Mesenchymal stem cell (in vitro differentiated cells and primary cell): ENCODE data around the gene ARPP21.
A peak's percentile ranks its signal among the peaks of the same experiment; 100 is the strongest.

ENCODE experiments used
- DNase-seq: peaks from one replicate; pipeline ENCODE4 v3.0.0-alpha.2; 2013
- H2AFZ ChIP-seq: one replicate; pipeline ENCODE4 v1.6.1; 2013; ENCODE audit warnings: low read depth, mild to moderate bottlenecking, control low read depth, inconsistent platforms, low read length, moderate library complexity
- H2AK5ac ChIP-seq: 2 replicates; pipeline ENCODE4 v1.6.1; 2013; ENCODE audit warnings: low read length, moderate library complexity, mild to moderate bottlenecking, inconsistent platforms; ENCODE audit not compliant: severe bottlenecking
- H2BK120ac ChIP-seq: one replicate; pipeline ENCODE4 v1.6.1; 2013; ENCODE audit warnings: low read depth, mild to moderate bottlenecking, inconsistent platforms, low read length, moderate library complexity
- H2BK12ac ChIP-seq, 2 experiments: one replicate each; pipeline ENCODE4 v1.6.1; 2013; ENCODE audit warnings: inconsistent platforms in 2 of 2, low read length in 2 of 2, mild to moderate bottlenecking in 2 of 2, moderate library complexity in 2 of 2, control low read depth in 1 of 2
- H2BK15ac ChIP-seq: one replicate; pipeline ENCODE4 v1.6.1; 2013; ENCODE audit warnings: mild to moderate bottlenecking, low read depth, inconsistent platforms; ENCODE audit not compliant: poor library complexity, severe bottlenecking
- H2BK5ac ChIP-seq: 2 replicates; pipeline ENCODE4 v1.6.1; 2013; ENCODE audit warnings: low read depth, mild to moderate bottlenecking, low read length, control low read depth, inconsistent platforms; ENCODE audit not compliant: poor library complexity, severe bottlenecking
- H3K14ac ChIP-seq, 2 experiments: one replicate each; pipeline ENCODE4 v1.6.1; 2013; ENCODE audit warnings: inconsistent platforms in 2 of 2, low read length in 2 of 2, control low read depth in 1 of 2, mild to moderate bottlenecking in 1 of 2, moderate library complexity in 1 of 2
- H3K18ac ChIP-seq, 2 experiments: one replicate each; pipeline ENCODE4 v1.6.1; 2013; ENCODE audit warnings: inconsistent platforms in 2 of 2, low read length in 2 of 2, control low read depth in 1 of 2, low read depth in 1 of 2, mild to moderate bottlenecking in 1 of 2
- H3K23ac ChIP-seq, 2 experiments: one replicate each; pipeline ENCODE4 v1.6.1; 2013; ENCODE audit warnings: inconsistent platforms in 2 of 2, low read length in 2 of 2, mild to moderate bottlenecking in 2 of 2, moderate library complexity in 2 of 2, control low read depth in 1 of 2
- H3K27ac ChIP-seq: 2 replicates; pipeline ENCODE4 v1.5.1; 2013; ENCODE audit warnings: mild to moderate bottlenecking, moderate library complexity, low read length, control low read depth, inconsistent platforms; ENCODE audit not compliant: poor library complexity, severe bottlenecking
- H3K27me3 ChIP-seq, 2 experiments: 2 replicates each; pipeline versions ENCODE4 v1.6.1 to v1.7.0; 2013; ENCODE audit warnings: low read length in 2 of 2, mild to moderate bottlenecking in 2 of 2, moderate library complexity in 2 of 2, control low read depth in 1 of 2, inconsistent platforms in 1 of 2; ENCODE audit not compliant: control insufficient read depth in 1 of 2, insufficient read depth in 1 of 2
- H3K36me3 ChIP-seq, 2 experiments: 2 replicates each; pipeline versions ENCODE4 v1.6.1 to v1.7.0; 2013; ENCODE audit warnings: low read length in 2 of 2, control low read depth in 1 of 2, inconsistent platforms in 1 of 2, low read depth in 1 of 2, mild to moderate bottlenecking in 1 of 2; ENCODE audit not compliant: insufficient read depth in 2 of 2, control insufficient read depth in 1 of 2
- H3K4ac ChIP-seq, 2 experiments: one replicate each; pipeline ENCODE4 v1.6.1; 2013; ENCODE audit warnings: inconsistent platforms in 2 of 2, low read length in 2 of 2, mild to moderate bottlenecking in 2 of 2, moderate library complexity in 2 of 2, control low read depth in 1 of 2, low read depth in 1 of 2
- H3K4me1 ChIP-seq: 2 replicates; pipeline ENCODE4 v1.6.1; 2013; ENCODE audit warnings: low read depth, low read length, control low read depth; ENCODE audit not compliant: control insufficient read depth, insufficient read depth
- H3K4me2 ChIP-seq: 2 replicates; pipeline ENCODE4 v1.6.1; 2013; ENCODE audit warnings: low read length, mild to moderate bottlenecking, inconsistent platforms; ENCODE audit not compliant: poor library complexity, severe bottlenecking
- H3K4me3 ChIP-seq, 2 experiments: 2 replicates each; pipeline versions ENCODE4 v1.5.1 to v1.7.0; 2013; ENCODE audit warnings: low read length in 2 of 2, mild to moderate bottlenecking in 2 of 2, control low read depth in 1 of 2, low read depth in 1 of 2; ENCODE audit not compliant: insufficient read depth in 1 of 2
- H3K79me1 ChIP-seq: replicated peaks from 2 replicates; pipeline ENCODE4 v1.6.1; 2013; ENCODE audit warnings: mild to moderate bottlenecking, control low read depth, low read length, inconsistent platforms; ENCODE audit not compliant: poor library complexity, severe bottlenecking
- H3K9ac ChIP-seq: 2 replicates; pipeline ENCODE4 v1.7.0; 2013; ENCODE audit warnings: mild to moderate bottlenecking, low read length, moderate library complexity
- H3K9me3 ChIP-seq: 2 replicates; pipeline ENCODE4 v1.7.0; 2013; ENCODE audit warnings: mild to moderate bottlenecking, low read length; ENCODE audit not compliant: control insufficient read depth
- H4K8ac ChIP-seq: one replicate; pipeline ENCODE4 v1.6.1; 2013; ENCODE audit warnings: inconsistent platforms, mild to moderate bottlenecking, low read length, moderate library complexity
- H4K91ac ChIP-seq: one replicate; pipeline ENCODE4 v1.6.1; 2013; ENCODE audit warnings: mild to moderate bottlenecking, low read length, inconsistent platforms
- WGBS: methylation state at CpG from one replicate; pipeline ENCODE4 v1.1.7; 2013; ENCODE audit warnings: mixed read lengths; 5-methylcytosine and 5-hydroxymethylcytosine counted together

The ARPP21 gene

GRCh38 chr3:35743218-35743617 lies 103.9 kb downstream of the ARPP21 start:
- peaks cover 2% of the 10 kb centered on the region for H3K4me1 ChIP-seq
- H4K91ac ChIP-seq, result no peak overlapping the region
- H2BK12ac ChIP-seq, result no peak overlapping the region
- no peak overlapping the region for H2BK5ac ChIP-seq
- no peak overlapping the region for H3K4ac ChIP-seq
- H3K14ac ChIP-seq, result no peak overlapping the region
- H3K9ac ChIP-seq, result no peak overlapping the region
- H2BK15ac ChIP-seq, result no peak overlapping the region
- no peak overlapping the region for H3K18ac ChIP-seq
- no peak overlapping the region for H3K23ac ChIP-seq
- H2BK120ac ChIP-seq, result no peak overlapping the region
- H3K27me3 ChIP-seq, result no peaks in the 10 kb centered on the region
- H3K36me3 ChIP-seq, result no peaks in the 10 kb centered on the region
- 83% methylated on average over 4 of the region's 5 CpGs for WGBS
- H3K79me1 ChIP-seq, result no peaks in the 10 kb centered on the region
- H3K9me3 ChIP-seq, result no peaks in the 10 kb centered on the region
- no peak overlapping the region for H3K27ac ChIP-seq
- H3K4me2 ChIP-seq, result no peak overlapping the region
- H4K8ac ChIP-seq, result no peak overlapping the region
- H3K4me3 ChIP-seq, result no peak overlapping the region
- H2AFZ ChIP-seq, result no peak overlapping the region
- DNase-seq, result no peak
- H2AK5ac ChIP-seq, result no peak overlapping the region

DNA sequence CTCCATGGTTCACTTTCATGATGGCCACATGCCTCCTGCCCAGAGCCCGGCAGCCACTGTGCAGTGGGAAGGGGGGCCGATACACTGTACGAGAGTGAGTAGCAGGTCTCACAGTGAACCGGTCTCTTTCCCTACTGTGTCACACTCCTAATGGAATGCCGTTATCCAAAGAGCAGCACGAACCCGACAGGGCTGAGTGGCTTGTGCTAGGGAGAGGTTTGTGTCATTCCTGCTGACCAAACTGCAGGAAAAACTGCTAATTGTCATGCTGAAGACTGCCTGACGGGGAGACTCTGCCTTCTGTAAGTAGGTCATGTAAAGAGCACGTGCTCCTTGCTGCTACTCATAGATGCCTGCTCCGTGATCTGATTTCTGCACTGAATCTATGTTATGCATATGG lies 105.1 kb downstream of the ARPP21 start:
- Histone ChIP-seq H3K9ac (no peak overlapping the region), H2BK15ac (no peak overlapping the region), H3K79me1 (no peaks in the 10 kb centered on the region), H2AFZ (no peak overlapping the region), H3K18ac (no peak overlapping the region), H3K9me3 (no peaks in the 10 kb centered on the region), H3K4ac (no peak overlapping the region), H3K27ac (no peak overlapping the region), H4K91ac (no peak overlapping the region), H2BK120ac (no peak overlapping the region), H2BK5ac (no peak overlapping the region), H3K4me2 (peak overlapping the region; percentile 33), H4K8ac (no peak overlapping the region), H3K23ac (no peak overlapping the region), H3K4me1 (no peaks in the 10 kb centered on the region), H3K4me3 (no peak overlapping the region), H3K27me3 (no peaks in the 10 kb centered on the region), H2BK12ac (no peak overlapping the region), H3K36me3 (no peaks in the 10 kb centered on the region), H2AK5ac (no peak overlapping the region), H3K14ac (no peak overlapping the region)
- DNase-seq, result no peak
- WGBS, result 36% methylated on average over 7 of the region's 10 CpGs

- H3K27me3 ChIP-seq, result no peaks in the 10 kb centered on the region
- H4K91ac ChIP-seq, result no peak overlapping the region
- H2AK5ac ChIP-seq, result no peak overlapping the region
- no peak overlapping the region for H3K18ac ChIP-seq
- DNase-seq, result no peak
- H3K27ac ChIP-seq, result no peak overlapping the region
- no peak overlapping the region for H3K9ac ChIP-seq
- no peak overlapping the region for H3K23ac ChIP-seq
- H3K4ac ChIP-seq, result no peak overlapping the region
- H3K79me1 ChIP-seq, result no peaks in the 10 kb centered on the region
- H3K14ac ChIP-seq, result no peak overlapping the region
- H3K9me3 ChIP-seq, result no peaks in the 10 kb centered on the region
- H3K36me3 ChIP-seq, result no peaks in the 10 kb centered on the region
- no peak overlapping the region for H2BK15ac ChIP-seq
- H3K4me3 ChIP-seq, result no peak overlapping the region
- H3K4me2 ChIP-seq, result no peak overlapping the region
- H4K8ac ChIP-seq, result no peak overlapping the region
- H2BK5ac ChIP-seq, result no peak overlapping the region
- H2BK120ac ChIP-seq, result no peak overlapping the region
- H3K4me1 ChIP-seq, result no peaks in the 10 kb centered on the region
- H2AFZ ChIP-seq, result no peak overlapping the region
- no CpG with 5 or more reads among the region's 1 CpG for WGBS
- H2BK12ac ChIP-seq, result no peak overlapping the region
Measured at GRCh38 chr3:35745351-35745750, 106.0 kb downstream of the ARPP21 start.

DNA sequence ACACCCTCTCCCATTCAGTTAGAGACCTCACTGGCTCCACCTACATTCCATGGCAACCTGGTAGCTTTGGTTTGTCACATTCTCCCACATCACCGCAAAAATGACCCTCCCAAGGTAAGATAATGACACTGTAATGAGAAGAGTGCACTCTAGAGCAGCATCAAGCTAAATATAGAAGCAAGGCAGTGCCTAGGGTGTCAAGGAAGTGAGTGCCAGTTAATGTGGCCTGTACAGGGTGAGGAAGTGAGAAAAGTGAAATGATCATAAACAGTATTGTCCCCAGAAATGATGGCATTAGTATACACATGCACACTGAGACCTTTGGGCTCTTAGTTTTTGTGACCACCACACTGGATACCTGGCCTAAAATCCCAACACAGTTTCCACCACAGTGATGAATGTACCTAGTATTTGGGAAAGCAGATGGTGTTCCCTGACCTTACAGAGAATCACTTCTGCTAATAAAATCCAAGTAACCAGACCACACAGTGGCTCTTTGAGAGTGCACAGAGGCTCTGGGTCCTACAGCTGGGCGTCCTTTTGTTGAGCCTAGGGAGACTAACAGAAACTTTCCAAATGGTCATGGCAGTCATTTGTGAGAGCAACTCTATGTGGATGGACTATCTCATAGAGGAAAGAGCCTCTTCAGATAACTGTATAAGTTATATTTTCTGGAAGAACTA lies 106.6 kb downstream of the ARPP21 start:
- no peak overlapping the region for H3K18ac ChIP-seq
- H3K9ac ChIP-seq, result no peak overlapping the region
- H3K27me3 ChIP-seq, result no peaks in the 10 kb centered on the region
- no peak overlapping the region for H2BK5ac ChIP-seq
- H3K14ac ChIP-seq, result no peak overlapping the region
- no peak overlapping the region for H2AFZ ChIP-seq
- H4K91ac ChIP-seq, result no peak overlapping the region
- H3K79me1 ChIP-seq, result no peaks in the 10 kb centered on the region
- H3K27ac ChIP-seq, result no peak overlapping the region
- WGBS, result 75% methylated on average over 1 of the region's 2 CpGs
- H3K9me3 ChIP-seq, result no peaks in the 10 kb centered on the region
- no peak overlapping the region for H3K4me2 ChIP-seq
- H3K23ac ChIP-seq, result no peak overlapping the region
- H2BK15ac ChIP-seq, result no peak overlapping the region
- H4K8ac ChIP-seq, result no peak overlapping the region
- no peak overlapping the region for H2AK5ac ChIP-seq
- no peaks in the 10 kb centered on the region for H3K36me3 ChIP-seq
- H2BK120ac ChIP-seq, result no peak overlapping the region
- no peak overlapping the region for H3K4me3 ChIP-seq
- no peak overlapping the region for H3K4ac ChIP-seq
- DNase-seq, result no peak
- H2BK12ac ChIP-seq, result no peak overlapping the region
- no peaks in the 10 kb centered on the region for H3K4me1 ChIP-seq
